Activated T-helper 17 cell treated with anti-CD3 and anti-CD28 coated beads, Interleukin-2, amount 50 U/mL, for 72 hours (primary cell): Measurements from ENCODE around the gene PPP1R1C. TPM values are rescaled to one million over a fixed set of nuclear protein-coding genes. Genes with fewer than 3 reads are reported as not detected.
"Not testable (repeated sequence)": the region's sequence is repeated elsewhere in the genome, so short reads cannot be mapped to it uniquely, and the experiment has no call there.

ENCODE experiments used
- ATAC-seq: fragments of 150-1000 bp; cut with Tn5 transposase; replicated peaks from 2 replicates; pipeline ENCODE4 v1.10.0; 2021; ENCODE audit warnings: mild to moderate bottlenecking, moderate library complexity
- H3K27ac Mint-ChIP-seq: one replicate; pipeline ENCODE4 v1.8.0; 2022; ENCODE audit warnings: mixed read lengths
- H3K27me3 Mint-ChIP-seq: one replicate; pipeline ENCODE4 v1.8.0; 2022; ENCODE audit warnings: mixed read lengths
- H3K36me3 Mint-ChIP-seq: one replicate; pipeline ENCODE4 v1.8.0; 2022; ENCODE audit warnings: low read depth, mild to moderate bottlenecking, mixed read lengths
- H3K4me1 Mint-ChIP-seq: one replicate; pipeline ENCODE4 v1.8.0; 2022; ENCODE audit warnings: mixed read lengths
- H3K4me3 Mint-ChIP-seq: one replicate; pipeline ENCODE4 v1.8.0; 2022; ENCODE audit warnings: mild to moderate bottlenecking, mixed read lengths
- H3K9me3 Mint-ChIP-seq: one replicate; pipeline ENCODE4 v1.8.0; 2022; ENCODE audit warnings: mixed read lengths
- total RNA-seq, 2 donors: library from RNA; stranded (reverse); gene quantifications; one replicate each; pipeline ENCODE4 v1.2.3, GENCODE V29; 2022

Gene PPP1R1C
- not detected for total RNA-seq

DNA sequence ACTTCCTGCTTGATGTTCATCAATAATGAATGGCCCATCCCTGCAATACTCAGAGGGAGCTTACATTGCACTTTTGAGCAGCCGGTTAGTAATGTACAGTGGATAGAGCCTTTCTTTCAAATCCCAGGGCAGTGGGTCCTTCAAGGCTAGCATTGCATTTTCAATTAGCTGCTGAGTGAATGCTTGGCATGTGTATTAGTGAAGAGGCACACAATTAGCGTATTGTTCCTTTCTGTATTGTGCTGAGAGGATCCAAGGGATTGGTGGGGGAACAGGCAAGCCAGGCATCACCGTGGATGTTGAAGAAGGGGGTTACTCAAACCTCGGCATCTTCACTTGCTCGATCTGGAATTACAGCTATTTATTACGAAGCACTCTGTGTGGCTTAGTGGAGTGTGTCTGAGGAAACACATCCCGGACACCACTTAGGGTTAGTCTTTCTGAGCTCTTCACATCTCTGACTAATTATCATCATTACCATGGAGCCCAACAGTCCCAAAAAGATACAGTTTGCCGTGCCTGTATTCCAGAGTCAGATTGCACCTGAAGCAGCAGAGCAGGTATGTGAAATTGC is at the start of gene PPP1R1C:
Gene PPP1R1C (plus strand): TSS at position 222 of the 574 bp plus-strand sequence. CDS start 258 bp downstream, at position 480.
- Mint-ChIP-seq H3K27me3 (peaks cover 10% of the 10 kb centered on the region), H3K27ac (no peak within 1 kb of the TSS), H3K9me3 (no peaks in the 10 kb centered on the region), H3K4me1 (no peaks in the 10 kb centered on the region), H3K36me3 (no peaks in the 10 kb centered on the region), H3K4me3 (no peak within 1 kb of the TSS)
- ATAC-seq = no peak

DNA sequence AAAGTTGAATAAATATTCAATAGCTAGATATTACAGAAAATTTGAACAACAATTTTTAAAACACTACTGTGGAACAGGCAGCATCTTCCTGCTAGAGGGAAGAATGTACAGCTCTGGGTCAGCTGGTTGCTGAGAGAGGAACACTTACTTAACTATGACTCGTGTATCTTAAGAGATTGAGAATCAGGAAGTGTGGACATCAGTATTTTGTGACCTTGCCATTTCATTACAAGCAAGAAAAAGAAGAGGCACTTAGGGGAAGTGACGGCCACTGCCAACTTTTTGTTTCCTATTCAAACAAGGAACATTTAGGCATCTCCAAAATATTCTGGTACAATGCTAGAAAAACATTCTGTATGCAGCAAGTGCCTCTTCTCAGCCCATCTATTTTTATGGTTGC is 48.2 kb upstream of the PPP1R1C start:
- Mint-ChIP-seq H3K36me3 (no peaks in the 10 kb centered on the region), H3K27me3 (peaks cover 13% of the 10 kb centered on the region), H3K9me3 (peaks cover 4% of the 10 kb centered on the region), H3K4me1 (no peaks in the 10 kb centered on the region), H3K4me3 (no peak overlapping the region), H3K27ac (no peak overlapping the region)
- ATAC-seq = no peak

DNA sequence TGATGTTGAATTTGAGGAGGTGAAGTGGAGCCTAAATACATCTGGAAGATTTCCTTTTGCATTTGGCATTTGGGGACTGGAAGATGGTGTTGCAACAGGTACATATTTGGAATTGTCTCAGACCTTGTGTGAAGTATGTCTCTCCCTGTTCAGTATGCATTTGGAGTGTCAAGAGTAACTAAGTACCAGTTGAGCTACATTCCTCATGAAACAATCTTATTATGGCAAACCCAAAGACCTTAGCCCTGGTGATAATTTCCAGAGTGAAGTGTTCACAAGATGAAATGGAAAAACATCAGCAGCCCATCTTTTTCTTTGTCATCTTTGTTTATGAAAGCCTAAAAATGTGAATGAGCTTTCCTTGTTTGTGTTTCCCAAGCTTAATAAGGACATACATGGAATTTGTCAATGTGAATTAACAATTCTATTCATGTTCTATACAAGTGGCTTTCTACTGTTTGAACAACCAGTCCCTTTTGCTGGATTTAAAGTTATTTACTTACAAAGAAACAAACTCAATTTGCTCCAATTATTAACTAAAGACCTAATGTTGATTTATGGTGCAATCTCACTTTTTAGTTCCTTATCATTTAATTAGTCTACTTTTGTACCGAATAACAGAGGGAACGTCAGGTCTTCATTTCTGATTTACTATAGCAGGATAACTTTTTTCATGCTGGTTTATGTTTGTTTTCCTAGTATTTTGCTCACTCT is 42.1 kb upstream of the PPP1R1C start:
- Mint-ChIP-seq H3K4me3 (no peak overlapping the region), H3K27me3 (peaks cover 29% of the 10 kb centered on the region), H3K9me3 (peaks cover 4% of the 10 kb centered on the region), H3K27ac (no peak overlapping the region), H3K36me3 (no peaks in the 10 kb centered on the region), H3K4me1 (no peaks in the 10 kb centered on the region)
- ATAC-seq = no peak

DNA sequence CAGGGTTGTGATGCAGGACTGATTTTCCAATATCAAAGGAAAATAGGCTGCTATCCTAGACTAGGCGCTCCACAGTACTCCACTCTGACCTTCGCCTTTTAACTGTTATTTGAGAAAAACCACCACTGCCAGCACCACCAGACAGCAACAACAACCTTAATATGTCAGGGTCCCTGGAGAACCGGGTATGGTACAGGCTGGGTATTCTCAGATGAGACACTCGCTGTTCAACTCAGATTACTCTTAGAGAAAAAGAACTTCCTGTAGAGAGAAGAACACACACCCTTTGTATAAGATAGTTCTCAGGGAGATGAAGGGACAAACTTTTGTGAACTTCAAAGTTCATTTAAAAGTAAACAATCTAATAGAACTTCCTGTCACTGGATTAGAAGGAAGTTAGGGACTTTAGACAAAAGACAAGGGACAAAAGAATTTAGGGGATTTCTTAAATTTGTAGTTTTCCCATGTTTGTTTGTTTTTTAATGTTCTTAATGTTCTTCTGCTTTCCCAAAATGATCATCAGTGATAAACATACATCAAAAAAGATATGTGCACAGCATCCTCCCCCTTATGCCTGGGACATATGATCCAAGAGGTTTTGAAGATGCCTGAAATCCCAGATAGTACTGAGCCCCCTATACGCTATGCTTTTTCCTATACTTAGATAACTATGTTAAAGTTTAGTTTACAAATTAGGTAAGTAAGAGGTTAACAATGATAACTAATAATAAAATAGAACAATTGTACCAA is 41.3 kb upstream of the PPP1R1C start:
- H3K27ac Mint-ChIP-seq = no peak overlapping the region
- H3K4me1 Mint-ChIP-seq = no peaks in the 10 kb centered on the region
- H3K4me3 Mint-ChIP-seq = no peak overlapping the region
- ATAC-seq = no peak
- H3K9me3 Mint-ChIP-seq = peaks cover 4% of the 10 kb centered on the region
- H3K27me3 Mint-ChIP-seq = peaks cover 27% of the 10 kb centered on the region
- H3K36me3 Mint-ChIP-seq = no peaks in the 10 kb centered on the region

- H3K4me3 Mint-ChIP-seq = no peak overlapping the region
- no peaks in the 10 kb centered on the region for H3K36me3 Mint-ChIP-seq
- H3K27ac Mint-ChIP-seq = no peak overlapping the region
- peaks cover 27% of the 10 kb centered on the region for H3K27me3 Mint-ChIP-seq
- H3K9me3 Mint-ChIP-seq = peaks cover 4% of the 10 kb centered on the region
- no peak for ATAC-seq
- no peaks in the 10 kb centered on the region for H3K4me1 Mint-ChIP-seq
Observed at GRCh38 chr2:181944914-181945291, 40.8 kb upstream of the PPP1R1C start.

DNA sequence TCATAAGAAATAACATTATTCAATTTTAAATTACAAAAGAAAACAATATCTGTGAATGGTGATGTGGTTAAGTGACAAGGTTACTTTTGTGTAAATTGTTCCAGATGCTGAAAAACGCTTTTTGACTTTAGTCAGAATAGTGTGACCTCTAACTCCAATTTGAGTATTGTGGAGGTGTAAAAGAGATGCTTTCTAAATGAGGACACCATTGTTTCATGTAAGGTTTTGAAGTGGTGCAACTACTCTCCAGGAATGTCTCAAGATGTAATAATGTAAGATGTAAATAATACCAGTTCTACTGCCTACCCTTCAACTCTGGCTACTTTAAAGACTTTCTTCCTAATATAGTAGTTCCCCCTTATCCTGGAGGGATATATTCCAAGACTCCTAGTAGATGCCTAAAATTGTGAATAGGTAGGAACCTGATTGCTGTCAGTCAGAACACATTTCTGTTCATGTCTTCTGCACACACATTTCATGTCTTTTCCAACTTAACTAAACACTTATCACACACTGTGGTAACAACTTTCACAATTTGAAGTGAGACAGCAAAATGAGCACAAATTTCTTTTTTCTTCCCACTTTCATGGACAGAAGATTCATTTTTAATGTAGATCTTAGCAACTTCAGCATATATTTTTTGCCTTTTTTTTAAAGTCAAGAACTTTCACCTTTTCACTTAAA is 39.1 kb upstream of the PPP1R1C start:
- no peaks in the 10 kb centered on the region for H3K36me3 Mint-ChIP-seq
- H3K9me3 Mint-ChIP-seq = no peaks in the 10 kb centered on the region
- no peaks in the 10 kb centered on the region for H3K4me1 Mint-ChIP-seq
- no peak overlapping the region for H3K27ac Mint-ChIP-seq
- no peak overlapping the region for H3K4me3 Mint-ChIP-seq
- H3K27me3 Mint-ChIP-seq = peaks cover 26% of the 10 kb centered on the region
- peak; percentile 49 for ATAC-seq

DNA sequence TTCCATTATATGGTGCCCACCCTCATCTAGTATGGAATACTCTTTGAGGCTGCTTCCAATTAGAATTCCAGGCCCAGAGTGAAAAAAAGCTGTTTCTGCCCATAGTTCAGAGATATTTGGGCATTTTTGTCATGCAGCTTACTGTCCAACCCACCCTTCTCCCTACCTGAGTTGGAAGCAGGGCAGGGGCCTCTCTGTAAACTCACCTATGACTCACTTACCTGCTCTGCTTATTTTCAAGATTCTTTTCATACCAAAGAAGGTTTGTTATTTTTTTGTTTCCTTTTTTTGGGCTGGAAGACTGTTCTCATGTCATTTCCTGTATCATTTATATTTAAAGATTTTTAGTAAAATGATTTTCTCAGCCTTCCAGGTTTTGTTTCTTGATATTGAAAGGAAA is 38.4 kb upstream of the PPP1R1C start:
- Mint-ChIP-seq H3K36me3 (no peaks in the 10 kb centered on the region), H3K4me3 (no peak overlapping the region), H3K27me3 (peaks cover 23% of the 10 kb centered on the region), H3K27ac (no peak overlapping the region), H3K9me3 (no peaks in the 10 kb centered on the region), H3K4me1 (no peaks in the 10 kb centered on the region)
- no peak for ATAC-seq

- Mint-ChIP-seq H3K9me3 (no peaks in the 10 kb centered on the region), H3K36me3 (no peaks in the 10 kb centered on the region), H3K4me3 (no peak overlapping the region), H3K27ac (no peak overlapping the region), H3K27me3 (peaks cover 24% of the 10 kb centered on the region), H3K4me1 (no peaks in the 10 kb centered on the region)
- ATAC-seq = no peak
Observed at GRCh38 chr2:181948227-181948626, 37.4 kb upstream of the PPP1R1C start.

DNA sequence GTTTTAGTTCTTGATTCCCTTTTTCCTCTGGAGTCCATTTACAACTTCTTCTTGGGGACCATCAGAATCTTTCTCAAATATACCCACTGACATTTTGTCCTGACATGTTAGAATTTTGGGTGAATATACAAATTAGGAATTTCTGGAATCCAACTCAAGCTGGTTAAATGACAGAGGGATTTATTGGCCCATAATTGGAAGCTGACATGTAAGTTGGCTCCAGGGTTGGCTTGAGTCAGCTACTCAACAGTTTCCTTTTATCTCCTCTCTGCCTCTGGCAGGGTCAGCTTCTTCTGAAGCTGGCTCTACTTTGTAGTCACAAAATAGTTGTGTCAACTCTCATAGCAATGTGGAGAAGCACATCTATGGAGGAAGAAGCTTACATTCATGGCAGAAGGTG is 36.6 kb upstream of the PPP1R1C start:
- peaks cover 28% of the 10 kb centered on the region for H3K27me3 Mint-ChIP-seq
- H3K9me3 Mint-ChIP-seq = no peaks in the 10 kb centered on the region
- H3K36me3 Mint-ChIP-seq = no peaks in the 10 kb centered on the region
- H3K4me1 Mint-ChIP-seq = no peaks in the 10 kb centered on the region
- no peak overlapping the region for H3K4me3 Mint-ChIP-seq
- H3K27ac Mint-ChIP-seq = no peak overlapping the region
- ATAC-seq = no peak

DNA sequence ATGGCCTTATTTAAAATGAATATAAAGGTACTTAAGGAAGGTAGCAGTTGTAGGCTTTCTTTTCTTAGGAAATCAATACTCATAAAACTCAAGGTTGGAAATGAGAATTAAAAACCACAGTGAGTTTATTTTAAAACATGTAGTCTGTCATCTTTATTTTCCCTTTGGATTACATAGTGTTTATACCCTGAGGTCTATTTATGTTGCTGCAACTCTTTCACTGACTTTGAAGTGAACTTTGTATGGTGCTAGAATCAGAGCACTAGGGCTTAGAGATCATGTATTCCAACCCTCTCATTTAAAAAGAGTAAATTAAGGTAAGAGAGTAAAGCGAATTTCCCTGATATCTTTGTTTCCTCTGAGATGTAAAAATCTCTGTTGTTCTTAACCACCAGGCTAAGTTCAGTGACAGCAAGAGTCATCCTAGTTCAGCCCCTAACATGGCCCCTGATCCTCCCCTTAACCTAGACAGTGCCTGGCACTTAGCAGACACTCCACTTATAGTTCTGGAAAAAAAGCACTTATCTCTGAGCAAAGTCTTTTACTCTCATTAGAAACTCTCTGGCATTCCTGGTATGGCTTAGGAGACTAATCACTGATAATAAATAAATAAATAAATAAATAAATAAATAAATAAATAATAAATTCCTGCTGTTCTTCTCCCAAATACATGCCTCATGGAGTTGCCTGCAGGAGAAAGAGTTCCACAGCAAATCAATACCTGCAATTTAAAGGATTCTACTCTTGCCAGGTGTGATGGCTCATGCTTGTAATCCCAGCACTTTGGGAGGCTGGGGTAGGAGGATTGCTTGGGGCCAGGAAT is 33.0 kb upstream of the PPP1R1C start:
- H3K27me3 Mint-ChIP-seq = peaks cover 21% of the 10 kb centered on the region
- ATAC-seq = no peak
- no peak overlapping the region for H3K27ac Mint-ChIP-seq
- H3K9me3 Mint-ChIP-seq = no peaks in the 10 kb centered on the region
- no peak overlapping the region for H3K4me3 Mint-ChIP-seq
- no peaks in the 10 kb centered on the region for H3K4me1 Mint-ChIP-seq
- no peaks in the 10 kb centered on the region for H3K36me3 Mint-ChIP-seq

- Mint-ChIP-seq H3K36me3 (no peaks in the 10 kb centered on the region), H3K27me3 (peaks cover 12% of the 10 kb centered on the region), H3K27ac (no peak overlapping the region), H3K9me3 (no peaks in the 10 kb centered on the region), H3K4me3 (peak overlapping the region; percentile 42), H3K4me1 (no peaks in the 10 kb centered on the region)
- peak; percentile 62 for ATAC-seq
Observed at GRCh38 chr2:181953881-181954537, 31.6 kb upstream of the PPP1R1C start.

DNA sequence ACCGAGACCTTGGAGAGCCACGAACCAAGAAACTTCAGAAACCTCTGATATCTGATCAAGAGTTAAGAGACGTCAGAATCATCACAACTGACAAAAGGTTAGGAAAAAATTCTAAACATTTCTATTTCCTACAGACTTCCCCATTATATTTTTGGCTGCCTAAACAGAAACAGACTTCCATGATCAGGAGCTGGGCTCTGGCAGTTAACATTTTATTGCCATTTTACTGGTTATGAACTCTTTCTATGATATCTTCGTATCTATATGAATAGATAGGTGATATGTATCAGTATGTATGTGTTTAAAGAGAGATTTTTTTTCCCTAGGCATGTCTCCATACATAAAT is 31.1 kb upstream of the PPP1R1C start:
- Mint-ChIP-seq H3K27ac (no peak overlapping the region), H3K36me3 (no peaks in the 10 kb centered on the region), H3K4me1 (no peaks in the 10 kb centered on the region), H3K27me3 (peaks cover 12% of the 10 kb centered on the region), H3K9me3 (no peaks in the 10 kb centered on the region), H3K4me3 (peak overlapping the region; percentile 42)
- ATAC-seq = no peak

DNA sequence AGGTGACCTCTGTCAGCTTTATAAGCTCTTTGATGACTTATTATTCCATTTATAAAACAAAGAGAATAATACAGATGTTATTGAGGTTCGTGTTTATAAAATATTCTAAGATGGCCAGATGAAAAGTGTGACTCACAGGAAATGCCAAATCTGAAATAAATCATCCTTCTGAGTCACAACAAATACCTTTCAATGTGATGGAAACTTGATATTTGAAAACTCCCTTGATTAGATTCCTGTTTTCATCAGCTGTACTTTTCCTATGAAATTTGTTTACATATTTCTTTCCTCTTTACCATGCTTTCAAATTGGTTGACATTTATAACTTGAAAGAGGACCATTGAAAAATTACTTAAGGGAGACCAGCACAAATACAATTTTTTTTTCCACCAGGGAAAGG is 30.6 kb upstream of the PPP1R1C start:
- H3K27ac Mint-ChIP-seq = no peak overlapping the region
- peaks cover 12% of the 10 kb centered on the region for H3K27me3 Mint-ChIP-seq
- H3K4me1 Mint-ChIP-seq = no peaks in the 10 kb centered on the region
- no peak overlapping the region for H3K4me3 Mint-ChIP-seq
- no peaks in the 10 kb centered on the region for H3K36me3 Mint-ChIP-seq
- no peaks in the 10 kb centered on the region for H3K9me3 Mint-ChIP-seq
- no peak for ATAC-seq

GRCh38 chr2:181955866-181956265 is 29.8 kb upstream of the PPP1R1C start:
- not testable (repeated sequence) for H3K9me3 Mint-ChIP-seq

More at GRCh38 chr2:181955866-181956265, 29.8 kb upstream of the PPP1R1C start:
- H3K27ac Mint-ChIP-seq, H3K4me3 Mint-ChIP-seq, H3K36me3 Mint-ChIP-seq, ATAC-seq, H3K4me1 Mint-ChIP-seq: not testable (repeated sequence)
- peaks cover 18% of the 10 kb centered on the region for H3K27me3 Mint-ChIP-seq
